Endothelial cell of umbilical vein (primary cell): Measurements from ENCODE around the gene GNB1L.

Experiments
- EZH2 ChIP-seq: IDR thresholded peaks from 2 replicates; pipeline ENCODE4 v1.6.1; 2012; ENCODE audit warnings: borderline replicate concordance, low read depth, mild to moderate bottlenecking, moderate library complexity, low read length, inconsistent platforms; ENCODE audit not compliant: severe bottlenecking
- FOS ChIP-seq: IDR thresholded peaks from 2 replicates; pipeline ENCODE4 v1.6.1; 2011; ENCODE audit warnings: mild to moderate bottlenecking, low read length, moderate library complexity, borderline replicate concordance; ENCODE audit not compliant: insufficient read depth
- JUN ChIP-seq: IDR thresholded peaks from 2 replicates; pipeline ENCODE4 v1.6.1; 2011; ENCODE audit warnings: borderline replicate concordance, low read depth; ENCODE audit not compliant: insufficient read length, insufficient read depth
- MYC ChIP-seq: IDR thresholded peaks from one replicate; pipeline ENCODE4 v1.6.1; 2011; ENCODE audit warnings: mild to moderate bottlenecking, low read depth, low read length
- POLR2A ChIP-seq: IDR thresholded peaks from 2 replicates; pipeline ENCODE4 v1.6.1; 2012; ENCODE audit warnings: low read depth, mild to moderate bottlenecking, control low read depth, low read length
- POLR2AphosphoS5 ChIP-seq: IDR thresholded peaks from 2 replicates; pipeline ENCODE4 v1.6.1; 2012; ENCODE audit warnings: low read depth, mild to moderate bottlenecking, control low read depth, low read length, moderate library complexity; ENCODE audit not compliant: insufficient read depth
- TF ChIP-seq, protein P1 (sequence below), 2 donors: IDR thresholded peaks; 1 replicate in 1 of 2; 2 replicates in 1 of 2; pipeline ENCODE4 v1.5.1; 2011; ENCODE audit warnings: low read length in 2 of 2, mild to moderate bottlenecking in 2 of 2, moderate library complexity in 2 of 2, control low read depth in 1 of 2, inconsistent platforms in 1 of 2, low read depth in 1 of 2; ENCODE audit not compliant: insufficient read depth in 1 of 2; ENCODE audit errors: extremely low read depth in 1 of 2
- TF ChIP-seq, protein P2 (sequence below): IDR thresholded peaks from 2 replicates; pipeline ENCODE4 v1.6.1; 2011; ENCODE audit not compliant: insufficient read depth, insufficient read length

DNA sequence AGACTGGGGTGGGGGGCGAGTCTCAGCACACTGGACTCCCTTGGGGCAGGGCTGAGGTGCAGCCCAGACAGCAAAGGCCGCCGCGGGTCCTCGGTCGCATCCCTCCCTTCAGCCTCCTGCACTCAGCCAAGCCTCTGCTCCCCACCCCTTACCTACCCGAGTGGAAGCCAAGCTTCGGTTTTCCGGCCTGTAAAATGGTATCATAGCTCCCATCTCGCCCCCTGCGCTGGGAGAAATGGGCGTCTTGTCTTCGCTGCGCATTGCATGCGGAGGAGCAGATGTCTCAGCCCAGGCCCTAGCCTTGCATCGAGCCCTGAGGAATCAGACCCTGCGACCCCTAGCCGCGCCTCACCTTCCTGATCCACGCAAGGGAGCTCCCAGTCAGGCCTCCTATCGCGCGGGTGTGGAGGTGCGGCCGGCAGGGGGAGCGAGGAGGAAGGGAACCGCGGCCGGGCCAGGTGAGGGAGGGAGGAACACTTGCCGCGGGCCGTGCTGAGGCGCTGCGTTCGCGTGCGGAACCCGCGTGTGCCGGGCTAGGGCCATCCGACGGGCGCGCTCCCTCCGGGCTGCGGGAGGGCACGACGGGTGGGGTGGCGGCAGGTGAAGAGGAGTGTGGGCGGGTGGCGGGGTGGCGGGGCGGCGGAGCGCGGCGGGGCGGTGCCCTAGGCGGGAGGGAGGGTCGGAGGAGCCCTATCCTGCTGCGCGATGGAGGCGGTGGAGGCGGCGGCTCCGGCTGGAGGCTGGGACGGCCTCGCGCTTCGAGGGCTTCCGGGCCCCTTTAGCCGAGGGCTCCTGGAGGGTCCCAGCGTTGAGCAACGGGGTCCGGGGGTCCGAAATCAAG lies 98.2 kb downstream of the GNB1L start:
- TF ChIP-seq, protein P1, sequence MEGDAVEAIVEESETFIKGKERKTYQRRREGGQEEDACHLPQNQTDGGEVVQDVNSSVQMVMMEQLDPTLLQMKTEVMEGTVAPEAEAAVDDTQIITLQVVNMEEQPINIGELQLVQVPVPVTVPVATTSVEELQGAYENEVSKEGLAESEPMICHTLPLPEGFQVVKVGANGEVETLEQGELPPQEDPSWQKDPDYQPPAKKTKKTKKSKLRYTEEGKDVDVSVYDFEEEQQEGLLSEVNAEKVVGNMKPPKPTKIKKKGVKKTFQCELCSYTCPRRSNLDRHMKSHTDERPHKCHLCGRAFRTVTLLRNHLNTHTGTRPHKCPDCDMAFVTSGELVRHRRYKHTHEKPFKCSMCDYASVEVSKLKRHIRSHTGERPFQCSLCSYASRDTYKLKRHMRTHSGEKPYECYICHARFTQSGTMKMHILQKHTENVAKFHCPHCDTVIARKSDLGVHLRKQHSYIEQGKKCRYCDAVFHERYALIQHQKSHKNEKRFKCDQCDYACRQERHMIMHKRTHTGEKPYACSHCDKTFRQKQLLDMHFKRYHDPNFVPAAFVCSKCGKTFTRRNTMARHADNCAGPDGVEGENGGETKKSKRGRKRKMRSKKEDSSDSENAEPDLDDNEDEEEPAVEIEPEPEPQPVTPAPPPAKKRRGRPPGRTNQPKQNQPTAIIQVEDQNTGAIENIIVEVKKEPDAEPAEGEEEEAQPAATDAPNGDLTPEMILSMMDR (IDR thresholded peaks at IDR 0.05; ENCODE audit: extremely low read depth in 1 of 2, insufficient read depth in 1 of 2, low read depth in 1 of 2, low read length in 2 of 2), result peak; percentile 26 to 56
- TF ChIP-seq EZH2 (no peak), POLR2AphosphoS5 (no peak), FOS (no peak), JUN (no peak), POLR2A (no peak), MYC (no peak)
- TF ChIP-seq, protein P2, sequence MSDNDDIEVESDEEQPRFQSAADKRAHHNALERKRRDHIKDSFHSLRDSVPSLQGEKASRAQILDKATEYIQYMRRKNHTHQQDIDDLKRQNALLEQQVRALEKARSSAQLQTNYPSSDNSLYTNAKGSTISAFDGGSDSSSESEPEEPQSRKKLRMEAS, result no peak
